ENCODE measurements around the gene LCE1F. TPM values are rescaled to one million over a fixed set of nuclear protein-coding genes. Genes with fewer than 3 reads are reported as not detected.

LCE1F gene
- total RNA-seq, 4 donors from 2014 or later, result 34.2 to 121 (median 64.6) TPM

- intact Hi-C loops (cut with DNase I; ENCODE audit: low total_unique reads), result no loop called here
- no peak overlapping the region for H3K4me3 ChIP-seq (ENCODE audit: low read depth, poor library complexity, severe bottlenecking)
- TF ChIP-seq CTCF (IDR thresholded peaks at IDR 0.05), result no peak
- no peak for TF ChIP-seq POLR2A (IDR thresholded peaks at IDR 0.05)
- DNase-seq (ENCODE audit: low spot score in 2 of 2), result no peak
Measured at GRCh38 chr1:152824964-152825363, 50.0 kb downstream of the LCE1F start.

Other genes with a start within 250 kb of the LCE1F start
- 10 to 100 TPM; 16.7 to 28.0 (median 23.1) TPM for gene LCE3E, start 208.4 kb upstream of the LCE1F start, total RNA-seq
- 10 to 100 TPM; 20.1 to 93.6 (median 42.9) TPM for gene LCE3D, start 194.6 kb upstream of the LCE1F start, total RNA-seq
- gene LCE3C, start 174.9 kb upstream of the LCE1F start, total RNA-seq, result not detected
- gene LCE3B, start 161.3 kb upstream of the LCE1F start, total RNA-seq, result not detected
- gene LCE3A, start 152.0 kb upstream of the LCE1F start, total RNA-seq, result not detected
- 100 to 1,000 TPM; 293 to 644 (median 312) TPM for gene LCE2D, start 111.8 kb upstream of the LCE1F start, total RNA-seq
- 1,000 to 10,000 TPM in 1 of 4 donors, 100 to 1,000 TPM in 3; 775 to 1,224 (median 802) TPM for gene LCE2C, start 99.9 kb upstream of the LCE1F start, total RNA-seq
- 1,000 to 10,000 TPM; 1,313 to 2,792 (median 1,611) TPM for gene LCE2B, start 89.0 kb upstream of the LCE1F start, total RNA-seq
- gene LCE2A, start 76.8 kb upstream of the LCE1F start, total RNA-seq, result 100 to 1,000 TPM; 243 to 569 (median 350) TPM
- 1 to 10 TPM in 3 of 4 donors, not detected in 1; 5.6 to 7.9 (median 6.7) TPM for gene LCE4A, start 67.0 kb upstream of the LCE1F start, total RNA-seq
- gene KPRP, start 17.1 kb upstream of the LCE1F start, total RNA-seq, result 100 to 1,000 TPM; 219 to 353 (median 231) TPM
- gene LCE1E, start 11.1 kb downstream of the LCE1F start, total RNA-seq, result 100 to 1,000 TPM in 2 of 4 donors, 10 to 100 TPM in 2; 45.3 to 112 (median 101) TPM
- 100 to 1,000 TPM; 130 to 942 (median 594) TPM for gene LCE1D, start 21.6 kb downstream of the LCE1F start, total RNA-seq
- 1,000 to 10,000 TPM; 1,701 to 2,689 (median 2,386) TPM for gene LCE1C, start 31.5 kb downstream of the LCE1F start, total RNA-seq
- 100 to 1,000 TPM; 207 to 278 (median 246) TPM for gene LCE1B, start 36.8 kb downstream of the LCE1F start, total RNA-seq
- gene LCE1A, start 52.3 kb downstream of the LCE1F start, total RNA-seq, result 100 to 1,000 TPM; 612 to 936 (median 792) TPM
- gene LCE6A, start 67.7 kb downstream of the LCE1F start, total RNA-seq, result 100 to 1,000 TPM in 2 of 4 donors, 10 to 100 TPM in 2; 60.9 to 207 (median 107) TPM
- 1 to 10 TPM in 1 of 4 donors, not detected in 3; 5.1 TPM for gene LCE7A, start 84.9 kb downstream of the LCE1F start, total RNA-seq
- gene SMCP, start 103.2 kb downstream of the LCE1F start, total RNA-seq, result not detected
- 100 to 1,000 TPM; 162 to 322 (median 207) TPM for gene IVL, start 133.4 kb downstream of the LCE1F start, total RNA-seq
- gene SPRR5, start 172.1 kb downstream of the LCE1F start, total RNA-seq, result 100 to 1,000 TPM in 1 of 4 donors, 10 to 100 TPM in 3; 41.5 to 137 (median 78.1) TPM
- gene SPRR4, start 195.5 kb downstream of the LCE1F start, total RNA-seq, result 100 to 1,000 TPM in 2 of 4 donors, 10 to 100 TPM in 1, 1 to 10 TPM in 1; 4.0 to 142 (median 77.2) TPM
- not detected for gene SPRR1A, start 208.9 kb downstream of the LCE1F start, total RNA-seq
- gene SPRR3, start 226.6 kb downstream of the LCE1F start, total RNA-seq, result not detected